Chondrocyte (in vitro differentiated cells): ENCODE measurements around the gene SLC22A31. TPM values are rescaled to one million over a fixed set of nuclear protein-coding genes. Genes with fewer than 3 reads are reported as not detected.

Experiments
- DNase-seq: peaks from one replicate; pipeline ENCODE4 v3.0.0; 2021; ENCODE audit warnings: mixed read lengths, low spot score
- H3K27ac Mint-ChIP-seq: one replicate; pipeline ENCODE4 v1.8.0; 2021; ENCODE audit warnings: mild to moderate bottlenecking, moderate library complexity, mixed read lengths; ENCODE audit not compliant: unreplicated experiment
- H3K27me3 Mint-ChIP-seq: 2 replicates; pipeline ENCODE4 v1.8.0; 2021; ENCODE audit warnings: low read depth, mixed read lengths
- H3K36me3 Mint-ChIP-seq: 2 replicates; pipeline ENCODE4 v1.8.0; 2021; ENCODE audit warnings: low read depth, mixed read lengths
- H3K4me1 Mint-ChIP-seq: 2 replicates; pipeline ENCODE4 v1.8.0; 2021; ENCODE audit warnings: low read depth, mild to moderate bottlenecking, mixed read lengths
- H3K4me3 Mint-ChIP-seq: one replicate; pipeline ENCODE4 v1.8.0; 2021; ENCODE audit warnings: mild to moderate bottlenecking, moderate library complexity, mixed read lengths; ENCODE audit not compliant: unreplicated experiment
- H3K9me3 Mint-ChIP-seq: 2 replicates; pipeline ENCODE4 v1.8.0; 2021; ENCODE audit warnings: low read depth, mixed read lengths
- CTCF ChIP-seq: fragments of 200-600 bp; sonication (generic); IDR thresholded peaks from 2 replicates; pipeline ENCODE4 v1.5.0; 2021; ENCODE audit warnings: antibody characterized with exemption, mild to moderate bottlenecking, moderate library complexity
- total RNA-seq: library from RNA; stranded (reverse); gene quantifications from 3 replicates; pipeline ENCODE4 v1.2.1, GENCODE V29; 2021

Gene SLC22A31
- total RNA-seq, 1 donor from 2014 or later: 0.40 TPM

DNA sequence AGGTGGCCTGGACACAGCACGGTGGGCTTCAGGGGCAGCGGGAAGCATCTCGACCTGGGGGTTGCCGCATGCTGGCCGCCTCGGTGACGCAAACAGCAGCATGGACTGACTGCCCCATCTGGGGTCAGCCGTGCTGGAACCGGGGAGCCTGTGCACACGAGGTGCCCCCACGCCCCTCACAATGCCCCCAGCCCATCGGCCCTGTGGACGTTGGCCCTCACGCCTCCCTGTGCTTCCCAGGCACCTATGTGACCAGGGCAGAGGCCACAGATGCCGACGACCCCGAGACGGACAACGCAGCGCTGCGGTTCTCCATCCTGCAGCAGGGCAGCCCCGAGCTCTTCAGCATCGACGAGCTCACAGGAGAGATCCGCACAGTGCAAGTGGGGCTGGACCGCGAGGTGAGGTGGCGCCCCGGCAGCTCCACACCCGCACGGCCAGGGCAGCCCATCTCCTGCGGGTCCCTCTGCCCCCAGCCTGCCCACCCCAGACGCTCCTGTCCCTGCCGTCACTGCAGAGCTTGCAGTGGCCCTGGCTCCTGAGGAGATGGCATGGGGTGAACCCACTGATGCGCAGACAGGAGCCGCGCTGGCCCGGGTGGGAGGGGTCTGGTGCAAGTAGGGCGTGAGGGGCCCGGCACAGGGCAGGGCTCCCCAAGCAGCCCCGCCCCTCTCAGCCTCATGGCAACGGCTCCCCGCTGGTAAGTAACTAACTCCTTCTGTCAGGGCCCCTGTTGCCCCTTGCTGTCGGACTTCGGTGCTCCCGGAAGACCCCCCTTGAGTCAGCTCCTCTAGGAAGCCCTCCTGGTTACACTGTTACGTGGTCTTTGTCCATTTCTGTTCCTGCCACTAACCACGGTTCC lies 15.2 kb downstream of the SLC22A31 start:
- Mint-ChIP-seq H3K4me1 (no peaks in the 10 kb centered on the region), H3K36me3 (no peaks in the 10 kb centered on the region), H3K4me3 (no peak overlapping the region), H3K27ac (no peak overlapping the region), H3K9me3 (no peaks in the 10 kb centered on the region), H3K27me3 (peaks cover 5% of the 10 kb centered on the region)
- no peak for TF ChIP-seq CTCF
- no peak for DNase-seq

DNA sequence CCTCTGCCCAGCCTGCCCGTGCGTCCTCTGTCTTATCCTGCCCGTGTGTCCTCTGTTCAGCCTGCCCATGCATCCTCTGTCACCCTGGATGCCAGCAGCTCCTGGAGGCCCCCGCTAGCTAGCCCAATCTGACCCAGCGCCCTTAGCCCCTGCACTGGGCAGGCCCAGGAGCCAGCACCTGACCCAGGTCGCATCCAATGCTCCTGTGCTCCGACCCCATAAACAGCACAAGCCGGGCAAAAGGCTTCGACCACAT lies 15.7 kb downstream of the SLC22A31 start:
- peaks cover 5% of the 10 kb centered on the region for H3K27me3 Mint-ChIP-seq
- no peaks in the 10 kb centered on the region for H3K36me3 Mint-ChIP-seq
- no peak overlapping the region for H3K4me3 Mint-ChIP-seq
- TF ChIP-seq CTCF: no peak
- H3K9me3 Mint-ChIP-seq: no peaks in the 10 kb centered on the region
- no peak overlapping the region for H3K27ac Mint-ChIP-seq
- H3K4me1 Mint-ChIP-seq: no peaks in the 10 kb centered on the region
- DNase-seq: no peak

DNA sequence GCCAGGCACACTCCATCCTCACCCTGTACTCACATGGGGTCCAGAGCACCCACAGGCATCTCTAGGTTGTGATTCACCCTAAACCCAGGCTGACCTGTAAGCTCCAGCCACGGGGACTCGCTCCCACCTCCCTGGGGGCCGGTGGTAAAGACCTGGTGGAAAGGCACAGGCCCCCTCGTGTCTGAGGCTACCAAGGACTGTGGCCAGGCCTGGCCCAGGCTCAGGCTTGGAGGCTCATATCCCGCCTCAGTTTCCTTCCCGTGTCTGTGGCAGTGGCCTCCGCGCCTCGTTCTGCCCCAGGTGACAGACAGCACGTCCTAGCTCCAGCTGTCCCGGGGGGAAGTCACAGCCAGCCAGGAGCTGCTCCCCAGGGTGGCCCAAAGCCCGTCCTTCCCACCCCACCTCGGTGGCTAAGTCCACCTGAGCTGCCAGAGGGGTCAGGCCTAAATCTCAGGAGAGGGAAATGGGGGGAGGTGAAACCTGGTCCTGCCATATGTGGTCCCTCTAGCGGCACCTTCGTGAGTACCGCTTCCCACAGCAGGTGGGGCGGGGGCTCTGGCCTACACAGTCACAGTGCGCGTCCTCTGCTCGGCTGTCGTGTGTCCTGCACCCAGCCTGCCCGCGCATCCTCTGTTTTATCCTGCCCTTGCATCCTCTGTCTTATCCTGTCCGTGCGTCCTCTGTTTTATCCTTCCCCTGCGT lies 16.2 kb downstream of the SLC22A31 start:
- no peaks in the 10 kb centered on the region for H3K9me3 Mint-ChIP-seq
- H3K27me3 Mint-ChIP-seq: peaks cover 5% of the 10 kb centered on the region
- no peak for TF ChIP-seq CTCF
- DNase-seq: no peak
- H3K4me1 Mint-ChIP-seq: no peaks in the 10 kb centered on the region
- H3K4me3 Mint-ChIP-seq: no peak overlapping the region
- no peaks in the 10 kb centered on the region for H3K36me3 Mint-ChIP-seq
- no peak overlapping the region for H3K27ac Mint-ChIP-seq

- no peak for TF ChIP-seq CTCF
- H3K27ac Mint-ChIP-seq: no peak overlapping the region
- H3K36me3 Mint-ChIP-seq: no peaks in the 10 kb centered on the region
- no peaks in the 10 kb centered on the region for H3K9me3 Mint-ChIP-seq
- H3K4me3 Mint-ChIP-seq: no peak overlapping the region
- peaks cover 5% of the 10 kb centered on the region for H3K27me3 Mint-ChIP-seq
- DNase-seq: no peak
- no peaks in the 10 kb centered on the region for H3K4me1 Mint-ChIP-seq
Observed at GRCh38 chr16:89183463-89183862, 16.9 kb downstream of the SLC22A31 start.

GRCh38 chr16:89179656-89180315 lies 20.6 kb downstream of the SLC22A31 start:
- no peak overlapping the region for H3K27ac Mint-ChIP-seq
- no peaks in the 10 kb centered on the region for H3K4me1 Mint-ChIP-seq
- H3K36me3 Mint-ChIP-seq: no peaks in the 10 kb centered on the region
- peaks cover 5% of the 10 kb centered on the region for H3K27me3 Mint-ChIP-seq
- H3K4me3 Mint-ChIP-seq: no peak overlapping the region
- no peak for DNase-seq
- no peak for TF ChIP-seq CTCF
- no peaks in the 10 kb centered on the region for H3K9me3 Mint-ChIP-seq
